ENCODE measurements around the gene ACR. TPM values are rescaled to one million over a fixed set of nuclear protein-coding genes. Genes with fewer than 3 reads are reported as not detected.

ACR gene
- total and polyA plus RNA-seq, 2 of the 8 experiments (the other 6 are each of a cell fraction or from before 2014, with no cell fraction given), result 0.56 TPM; not detected in 1

DNA sequence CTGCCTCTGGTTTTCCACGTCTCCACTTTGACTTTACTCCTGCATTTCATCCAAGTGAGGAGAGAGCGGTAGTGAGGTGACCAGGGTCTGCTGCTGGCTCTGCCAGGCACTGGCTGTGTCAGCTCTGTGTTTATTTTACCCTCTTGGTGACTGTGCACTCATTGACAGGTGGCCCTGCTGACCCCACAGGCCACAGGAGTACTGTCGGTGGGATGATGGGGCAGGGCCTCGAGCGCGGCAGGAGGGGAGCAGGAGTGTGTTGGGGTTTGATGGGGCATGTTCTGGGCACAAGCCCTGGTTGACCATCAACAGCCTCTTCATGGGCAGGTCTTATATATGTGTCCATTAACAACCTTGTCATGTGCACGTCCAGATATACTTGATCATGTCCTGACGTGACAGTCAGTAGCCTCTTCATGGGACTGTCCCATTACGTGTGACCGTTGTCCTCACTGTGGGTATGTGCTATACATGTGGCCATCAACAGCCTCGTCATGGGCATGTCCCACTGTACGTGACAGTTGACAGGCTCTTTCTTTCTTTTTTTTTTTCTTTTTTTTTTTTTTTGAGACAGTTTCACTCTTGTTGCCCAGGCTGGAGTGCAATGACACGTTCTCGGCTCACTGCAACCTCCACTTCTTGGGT, 31.4 kb upstream of the ACR start:
- CTCF ChIA-PET (ENCODE audit: partially characterized antibody), result no interaction called here
- no peak overlapping the region for H3K23ac ChIP-seq (ENCODE audit: insufficient read length)
- no peaks in the 10 kb centered on the region for H3K79me2 ChIP-seq (ENCODE audit: control insufficient read depth in 1 of 2, insufficient read depth in 2 of 2, low read length in 2 of 2)
- no peak overlapping the region for H3K56ac ChIP-seq (replicated peaks; ENCODE audit: insufficient read length, low read depth, low read length)
- no peak overlapping the region for H4K8ac ChIP-seq (ENCODE audit: extremely low read depth, insufficient read depth, low read length)
- H3K18ac ChIP-seq (ENCODE audit: extremely low read depth, low read length), result no peak overlapping the region
- no peaks in the 10 kb centered on the region; a peak in 1 of 7 replicates for H3K27me3 ChIP-seq (replicated peaks in 1 of 4; ENCODE audit: control insufficient read depth in 3 of 4, extremely low read depth in 1 of 4, insufficient read depth in 3 of 4, low read length in 3 of 4)
- no peak overlapping the region for H3K4me3 ChIP-seq (ENCODE audit: extremely low read depth in 1 of 4, insufficient read depth in 2 of 4, low read depth in 3 of 4, low read length in 4 of 4)
- POLR2A ChIA-PET (ENCODE audit: partially characterized antibody), result no interaction called here
- no peak for DNase-seq (ENCODE audit: low read depth in 1 of 2, low spot score in 2 of 2)
- FAIRE-seq, result no peak
- no peak overlapping the region for H3K9ac ChIP-seq (replicated peaks in 1 of 4; ENCODE audit: extremely low read depth in 1 of 4, low read depth in 3 of 4, low read length in 3 of 4)
- no peak overlapping the region for H3K4me2 ChIP-seq (ENCODE audit: insufficient read depth in 1 of 2, low read depth in 2 of 2, low read length in 2 of 2)
- H2BK12ac ChIP-seq (ENCODE audit: low read depth, low read length), result no peak overlapping the region
- H2BK5ac ChIP-seq (ENCODE audit: low read depth, low read length), result no peak overlapping the region
- H3K14ac ChIP-seq (ENCODE audit: insufficient read length), result no peak overlapping the region
- no peak overlapping the region for H4K91ac ChIP-seq (replicated peaks; ENCODE audit: insufficient read length, low read length)
- H2BK20ac ChIP-seq (ENCODE audit: low read length), result no peak overlapping the region
- H3K4ac ChIP-seq (replicated peaks; ENCODE audit: insufficient read length, low read depth, low read length), result no peak overlapping the region
- H3K23me2 ChIP-seq (ENCODE audit: low read depth, low read length), result peaks cover 2% of the 10 kb centered on the region; the same call in 1 of the 2 replicates
- H3K36me3 ChIP-seq (ENCODE audit: control insufficient read depth in 2 of 4, insufficient read depth in 4 of 4, low read length in 3 of 4), result no peaks in the 10 kb centered on the region
- no peak overlapping the region for H2BK120ac ChIP-seq (replicated peaks; ENCODE audit: low read depth, low read length)
- no peak overlapping the region for H2AK5ac ChIP-seq (ENCODE audit: low read depth, low read length)
- no peak overlapping the region for H2AFZ ChIP-seq (ENCODE audit: low read length)
- H3K27ac ChIP-seq (ENCODE audit: low read depth, low read length), result no peak overlapping the region
- H3K79me1 ChIP-seq (ENCODE audit: low read depth, low read length), result no peaks in the 10 kb centered on the region
- peaks cover 0 to 8% (median 3%) of the 10 kb centered on the region in 4 experiments; a peak in 4 of 7 replicates for H3K4me1 ChIP-seq (replicated peaks in 1 of 4; ENCODE audit: control insufficient read depth in 3 of 4, insufficient read depth in 4 of 4, low read length in 3 of 4)
- WGBS, 2 experiments (ENCODE audit: extremely low coverage in 1 of 2, insufficient coverage in 1 of 2, insufficient read length in 1 of 2, insufficient replicate concordance in 2 of 2, low coverage in 1 of 2, low lambda C conversion rate in 2 of 2, missing lambda C conversion rate in 1 of 2), result 88% methylated on average over 12 of the region's 14 CpGs; no CpG with 5 or more reads in 1 of the 2 experiments
- no peak overlapping the region for H2BK15ac ChIP-seq (ENCODE audit: low read length)
- no peaks in the 10 kb centered on the region for H3K9me3 ChIP-seq (ENCODE audit: insufficient read depth in 2 of 2, low read depth in 1 of 2, low read length in 1 of 2)
- peaks cover 3 to 22% of the 10 kb centered on the region in 2 experiments for H4K20me1 ChIP-seq (replicated peaks in 1 of 2; ENCODE audit: control insufficient read depth in 1 of 2, insufficient read depth in 2 of 2, low read length in 2 of 2)
- H4K5ac ChIP-seq (ENCODE audit: insufficient read length, low read depth, low read length), result no peak overlapping the region
- no peak for TF ChIP-seq CBX5 (IDR thresholded peaks at IDR 0.05; ENCODE audit: low read depth, low read length)

Measured in H1 (cell line).